ENCODE data around the gene LIMK1. TPM values are rescaled to one million over a fixed set of nuclear protein-coding genes. Genes with fewer than 3 reads are reported as not detected.

The LIMK1 gene
- total RNA-seq, 1 donor from 2014 or later: 25.3 TPM

DNA sequence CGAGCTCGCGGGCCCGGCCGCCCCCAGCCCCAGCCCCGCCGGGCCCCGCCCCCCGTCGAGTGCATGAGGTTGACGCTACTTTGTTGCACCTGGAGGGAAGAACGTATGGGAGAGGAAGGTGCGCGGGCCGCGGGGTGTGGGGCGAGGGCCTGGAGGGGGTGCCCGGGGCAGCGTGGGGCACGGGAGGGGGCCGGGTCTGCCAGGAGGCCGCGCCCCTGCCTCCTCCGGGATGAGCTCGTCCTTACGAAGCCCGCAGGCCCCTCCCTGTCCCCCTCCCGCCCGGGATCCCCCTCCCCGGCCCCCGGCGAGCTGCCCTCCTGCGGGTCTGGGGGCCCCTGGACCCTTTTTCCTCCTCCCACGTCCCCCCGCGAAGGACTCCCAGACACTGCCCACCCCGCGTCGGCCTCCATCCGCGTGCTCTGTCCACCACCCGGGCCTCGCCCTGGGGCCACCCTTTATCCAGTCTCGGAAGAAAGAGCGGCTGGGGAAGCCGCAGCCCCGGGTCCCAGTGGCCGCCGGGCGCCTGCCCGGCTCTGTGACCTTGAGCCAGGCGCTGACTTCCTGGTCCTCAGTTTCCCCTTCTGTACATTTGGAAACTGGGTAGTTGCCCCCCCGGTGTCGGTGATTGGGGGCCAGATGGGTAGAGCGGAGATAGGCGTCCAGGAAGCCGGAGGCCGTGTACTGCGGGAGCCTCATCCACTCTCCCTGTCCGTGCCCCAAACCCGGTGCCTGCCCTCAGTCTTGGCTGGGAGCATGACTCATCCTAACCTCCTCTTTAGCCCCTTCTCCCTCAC is 521 bp downstream of the LIMK1 start:
- H3K27me3 Mint-ChIP-seq: no peaks in the 10 kb centered on the region
- peaks cover 8% of the 10 kb centered on the region for H3K36me3 Mint-ChIP-seq (ENCODE audit: low read depth)
- no peaks in the 10 kb centered on the region for H3K9me3 Mint-ChIP-seq
- peak; percentile 71 for DNase-seq
- H3K27ac Mint-ChIP-seq: peak overlapping the region; percentile 89
- peak overlapping the region; percentile 87 for H3K4me3 Mint-ChIP-seq
- H3K4me1 Mint-ChIP-seq: peaks cover 17% of the 10 kb centered on the region
- intact Hi-C loops (cut with micrococcal nuclease): loop anchor here (1.0 to 5.0 kb wide), 5 partner anchors 10 to 368 kb away; partner anchors contain the start of genes EIF4H, GTF2IRD1 and RFC2

DNA sequence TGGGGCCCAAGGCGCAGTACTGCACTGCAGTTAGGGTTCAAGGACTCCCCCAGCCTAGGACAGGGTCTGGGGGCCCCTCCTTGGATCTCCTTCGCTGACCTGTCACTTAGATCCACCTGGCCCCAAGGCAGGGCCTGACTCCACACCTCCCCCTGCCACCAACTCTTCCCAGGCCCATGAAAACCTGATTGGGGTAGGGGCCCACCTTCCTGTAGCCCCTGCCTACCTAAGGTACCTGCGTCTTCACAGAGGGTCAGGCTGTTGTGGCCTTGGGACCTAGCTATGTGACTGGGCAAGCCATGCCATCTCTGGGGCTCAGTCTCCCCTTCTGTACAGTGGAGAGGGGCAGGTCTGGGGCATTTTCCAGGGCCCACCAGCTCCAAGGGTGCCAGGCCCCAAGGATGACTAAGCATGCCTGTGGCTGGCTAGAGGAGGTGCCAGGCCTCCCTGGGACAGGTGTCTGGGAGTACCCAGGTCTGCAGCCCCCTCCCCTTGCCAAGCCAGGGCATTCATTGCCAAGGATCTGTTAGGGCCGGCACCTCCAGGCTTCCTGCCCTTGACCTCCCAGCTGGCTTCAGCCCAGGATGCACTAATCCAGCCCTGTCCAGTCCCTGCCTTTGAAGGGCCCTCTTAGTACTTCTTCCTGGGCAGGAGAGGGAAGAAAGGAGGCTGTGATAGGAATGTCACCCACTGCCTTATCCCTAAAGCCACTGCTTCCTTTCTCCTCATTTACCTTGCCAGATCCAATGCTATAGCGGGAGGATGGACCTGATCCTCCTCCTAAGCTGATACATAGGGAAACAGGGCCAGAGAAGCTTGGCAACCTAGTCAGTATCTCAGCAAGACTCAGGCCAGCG is 1.3 kb downstream of the LIMK1 start:
- intact Hi-C loops (cut with micrococcal nuclease): loop anchor here (5.0 kb wide), 1 partner anchor 367 kb away; the partner anchor contains the start of gene GTF2IRD1
- H3K9me3 Mint-ChIP-seq: no peaks in the 10 kb centered on the region
- H3K4me3 Mint-ChIP-seq: peak overlapping the region; percentile 87
- no peaks in the 10 kb centered on the region for H3K27me3 Mint-ChIP-seq
- no peak for DNase-seq
- H3K27ac Mint-ChIP-seq: peak overlapping the region; percentile 89
- peaks cover 8% of the 10 kb centered on the region for H3K36me3 Mint-ChIP-seq (ENCODE audit: low read depth)
- H3K4me1 Mint-ChIP-seq: peaks cover 17% of the 10 kb centered on the region

DNA sequence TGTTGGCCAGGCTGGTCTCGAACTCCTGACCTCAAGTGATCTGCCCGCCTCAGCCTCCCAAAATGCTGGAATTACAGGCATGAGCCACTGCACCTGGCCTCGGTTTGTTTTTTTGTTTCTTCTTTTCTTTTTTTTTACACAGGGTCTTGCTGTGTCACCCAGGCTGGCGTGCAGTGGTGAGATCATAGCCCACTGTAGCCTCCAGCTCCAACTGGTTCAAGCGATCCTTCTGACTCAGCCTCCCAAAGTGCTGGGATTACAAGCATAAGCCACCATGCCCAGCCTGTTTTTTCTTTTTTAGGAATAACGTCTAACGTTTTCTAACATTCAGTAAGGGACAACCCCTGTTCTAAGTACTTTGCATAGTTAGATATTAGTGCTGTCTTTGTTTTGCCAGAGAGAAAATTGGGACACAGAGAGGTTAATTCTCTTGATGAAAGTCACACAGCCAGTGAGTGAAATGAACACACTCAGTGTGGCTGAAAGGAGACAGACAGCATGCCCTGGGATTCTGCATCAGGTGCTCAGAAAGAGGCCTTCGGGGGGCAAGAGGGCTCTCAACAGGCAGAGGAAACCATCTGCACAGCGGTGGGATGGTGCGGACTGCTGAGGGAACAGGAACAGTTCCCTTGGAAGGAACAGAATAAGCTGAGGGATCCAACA is 4.3 kb downstream of the LIMK1 start:
- DNase-seq: no peak
- H3K36me3 Mint-ChIP-seq (ENCODE audit: low read depth): peaks cover 8% of the 10 kb centered on the region
- no peak overlapping the region for H3K4me3 Mint-ChIP-seq
- H3K27me3 Mint-ChIP-seq: no peaks in the 10 kb centered on the region
- H3K9me3 Mint-ChIP-seq: no peaks in the 10 kb centered on the region
- no peak overlapping the region for H3K27ac Mint-ChIP-seq
- H3K4me1 Mint-ChIP-seq: peaks cover 20% of the 10 kb centered on the region
- intact Hi-C loops (cut with micrococcal nuclease): no loop called here

DNA sequence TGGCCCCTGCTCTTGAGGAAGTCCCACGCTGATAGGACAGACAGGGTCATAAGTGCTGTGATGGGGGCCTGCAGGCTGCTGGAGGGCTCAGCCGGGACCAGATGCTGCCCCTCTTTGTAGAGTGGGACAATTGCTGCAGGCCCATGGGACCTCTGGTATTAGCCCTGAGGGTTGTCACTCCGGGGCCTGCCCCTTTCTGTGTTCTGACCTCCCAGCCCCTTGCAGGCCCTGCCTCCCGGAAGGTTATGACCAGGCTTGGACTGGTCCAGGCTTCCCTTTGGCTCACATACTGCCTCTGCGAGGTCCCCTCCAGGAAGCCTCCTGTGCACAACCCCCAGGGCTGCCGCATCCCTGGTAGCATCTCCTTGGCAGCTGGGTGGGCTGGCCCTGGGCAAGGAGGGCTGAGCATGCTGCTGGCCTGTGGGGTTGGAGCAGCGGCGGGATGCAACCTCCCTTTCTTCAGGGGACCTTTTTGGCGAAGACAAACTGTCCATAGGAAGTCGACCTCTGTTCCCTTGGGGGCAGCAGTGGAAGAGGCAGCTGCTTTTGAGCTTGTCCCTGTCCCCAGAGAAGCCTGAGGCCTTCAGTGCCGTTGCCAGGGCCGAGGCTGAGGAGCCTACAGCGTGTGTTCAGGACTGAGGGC is 8.8 kb downstream of the LIMK1 start:
- intact Hi-C loops (cut with micrococcal nuclease): no loop called here
- H3K36me3 Mint-ChIP-seq (ENCODE audit: low read depth): peaks cover 5% of the 10 kb centered on the region
- DNase-seq: no peak
- no peaks in the 10 kb centered on the region for H3K27me3 Mint-ChIP-seq
- H3K4me1 Mint-ChIP-seq: peaks cover 21% of the 10 kb centered on the region
- no peaks in the 10 kb centered on the region for H3K9me3 Mint-ChIP-seq
- no peak overlapping the region for H3K4me3 Mint-ChIP-seq
- no peak overlapping the region for H3K27ac Mint-ChIP-seq

DNA sequence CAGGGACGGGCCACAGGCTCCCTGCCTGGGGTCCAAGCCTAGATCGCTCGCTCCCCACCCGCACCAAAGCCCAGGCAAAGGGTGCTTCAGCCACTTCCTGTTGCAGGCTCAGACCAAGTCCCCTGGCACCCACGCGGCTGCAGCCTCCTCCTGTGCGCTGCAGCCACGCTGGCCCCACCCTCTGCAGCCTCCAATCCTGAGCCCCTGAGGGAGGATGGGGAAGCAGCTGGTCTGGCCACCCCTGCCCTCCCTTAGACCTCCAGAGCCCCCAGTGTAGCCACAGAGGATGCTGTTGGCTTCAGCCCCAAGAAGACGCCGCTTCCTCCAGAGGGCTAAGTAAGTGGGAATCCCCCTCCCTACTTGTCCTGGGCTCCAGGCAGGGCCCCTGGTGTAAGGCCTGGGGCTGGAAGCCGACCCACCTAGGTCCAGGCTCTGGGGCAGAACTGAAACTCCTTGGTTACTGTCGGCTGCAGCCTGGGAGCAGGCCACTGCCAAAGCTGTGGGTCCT is 9.4 kb downstream of the LIMK1 start:
- H3K27me3 Mint-ChIP-seq: no peaks in the 10 kb centered on the region
- H3K4me3 Mint-ChIP-seq: no peak overlapping the region
- H3K36me3 Mint-ChIP-seq (ENCODE audit: low read depth): peaks cover 11% of the 10 kb centered on the region
- H3K27ac Mint-ChIP-seq: no peak overlapping the region
- intact Hi-C loops (cut with micrococcal nuclease): no loop called here
- H3K9me3 Mint-ChIP-seq: no peaks in the 10 kb centered on the region
- peaks cover 25% of the 10 kb centered on the region for H3K4me1 Mint-ChIP-seq
- no peak for DNase-seq

DNA sequence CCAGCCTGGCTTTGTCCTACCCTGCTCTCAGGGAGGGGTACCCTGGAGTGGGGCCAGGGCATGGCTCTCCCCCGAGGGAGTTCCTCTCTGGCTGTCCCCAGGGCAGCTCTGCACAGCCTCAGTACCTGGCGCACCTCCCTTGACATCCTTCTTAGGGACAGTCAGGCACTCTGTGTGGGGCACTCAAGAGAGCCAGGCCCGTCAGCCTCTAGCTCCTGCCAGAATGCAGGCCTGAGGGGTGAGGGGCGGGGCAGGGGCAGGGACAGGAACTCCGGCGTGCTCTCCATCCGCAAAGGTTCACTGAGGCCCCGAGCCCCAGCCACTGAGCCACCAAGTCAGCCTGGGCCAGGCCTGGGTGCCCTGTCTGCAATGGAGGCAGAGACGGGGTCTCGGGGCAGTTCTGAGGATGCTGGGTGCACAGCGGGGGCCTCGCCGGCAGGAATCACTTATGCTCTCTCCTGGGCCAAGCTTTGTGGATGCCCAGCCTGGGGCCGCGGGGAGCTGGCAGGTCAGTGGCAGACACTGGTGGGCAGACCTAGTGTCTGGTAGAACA is 10.1 kb downstream of the LIMK1 start:
- intact Hi-C loops (cut with micrococcal nuclease): loop anchor here (1.0 kb wide), 2 partner anchors 10 to 81 kb away; partner anchors contain the start of genes EIF4H and LIMK1
- Mint-ChIP-seq H3K36me3 (ENCODE audit: low read depth) (peaks cover 15% of the 10 kb centered on the region), H3K9me3 (no peaks in the 10 kb centered on the region), H3K4me1 (peaks cover 25% of the 10 kb centered on the region), H3K27ac (peak overlapping the region; percentile 97), H3K4me3 (peak overlapping the region; percentile 87), H3K27me3 (no peaks in the 10 kb centered on the region)
- no peak for DNase-seq

DNA sequence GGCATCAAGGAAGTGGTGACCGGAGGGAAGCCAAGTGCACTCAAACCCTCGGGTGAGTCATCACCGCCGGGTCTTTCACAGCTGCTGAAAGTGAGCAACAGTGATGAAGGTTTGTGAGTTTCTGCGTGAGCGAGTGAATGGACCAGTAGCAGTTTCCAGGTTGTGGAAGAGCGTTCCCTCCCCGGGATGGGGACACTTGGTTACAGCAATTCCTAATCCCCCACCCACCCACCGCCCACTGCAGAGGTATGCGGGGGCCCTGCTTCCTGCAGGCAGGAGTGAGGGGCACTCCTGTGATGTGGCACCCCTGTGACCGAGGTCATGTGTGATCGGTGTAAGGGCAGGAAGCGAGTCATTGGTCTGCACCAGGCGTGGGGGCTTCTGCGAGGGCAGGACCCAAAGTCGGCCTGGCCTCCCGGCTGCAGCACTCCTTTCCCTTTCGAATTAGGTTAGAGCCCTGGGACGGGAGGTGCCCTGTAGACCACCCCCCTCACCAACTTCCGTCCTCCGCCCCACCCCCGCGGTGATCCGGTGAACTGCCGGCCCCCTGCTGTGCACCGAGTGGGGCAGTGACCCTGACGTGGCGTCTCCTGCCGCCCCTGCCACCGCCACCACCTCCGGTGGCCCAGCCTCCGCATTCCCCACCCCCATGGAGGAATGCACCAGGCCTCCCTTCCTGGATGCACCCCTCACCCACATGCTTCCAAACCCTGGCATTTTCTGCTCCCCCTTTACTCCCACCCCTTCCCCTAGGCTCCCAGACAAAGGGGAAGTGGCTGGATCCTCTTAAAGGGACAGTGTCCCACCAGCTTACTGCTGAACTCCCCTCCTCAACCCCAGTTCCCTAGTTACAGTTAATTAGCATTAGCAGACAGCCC is 10.9 kb downstream of the LIMK1 start:
- Mint-ChIP-seq H3K27ac (peak overlapping the region; percentile 97), H3K9me3 (no peaks in the 10 kb centered on the region), H3K27me3 (no peaks in the 10 kb centered on the region), H3K36me3 (ENCODE audit: low read depth) (peaks cover 13% of the 10 kb centered on the region), H3K4me1 (peaks cover 25% of the 10 kb centered on the region), H3K4me3 (peak overlapping the region; percentile 87)
- DNase-seq: peak; percentile 91
- intact Hi-C loops (cut with micrococcal nuclease): loop anchor here (1.0 kb wide), 2 partner anchors 11 to 80 kb away; partner anchors contain the start of genes EIF4H and LIMK1

DNA sequence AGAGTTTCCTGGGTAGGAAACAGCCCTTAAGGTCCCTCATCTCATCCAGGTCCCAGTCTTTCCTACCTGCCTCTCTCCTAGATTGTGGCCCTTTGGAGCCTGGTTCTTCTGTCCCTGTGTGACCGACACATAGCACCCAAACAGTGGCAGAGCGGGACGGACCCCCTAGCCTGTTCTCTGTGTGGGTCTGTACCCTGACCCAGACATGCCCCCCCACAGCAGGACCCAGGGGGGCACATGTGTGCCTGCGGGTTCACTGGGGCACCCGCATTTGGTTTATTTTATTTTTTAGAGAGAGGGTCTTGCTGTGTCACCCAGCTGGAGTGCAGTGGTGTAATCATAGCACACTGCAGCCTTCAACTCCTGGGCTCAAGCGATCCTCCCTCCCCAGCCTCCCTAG is 11.5 kb downstream of the LIMK1 start:
- Mint-ChIP-seq H3K36me3 (ENCODE audit: low read depth) (peaks cover 13% of the 10 kb centered on the region), H3K27me3 (no peaks in the 10 kb centered on the region), H3K27ac (peak overlapping the region; percentile 97), H3K4me3 (peak overlapping the region; percentile 87), H3K9me3 (no peaks in the 10 kb centered on the region), H3K4me1 (peaks cover 25% of the 10 kb centered on the region)
- no peak for DNase-seq
- intact Hi-C loops (cut with micrococcal nuclease): no loop called here

DNA sequence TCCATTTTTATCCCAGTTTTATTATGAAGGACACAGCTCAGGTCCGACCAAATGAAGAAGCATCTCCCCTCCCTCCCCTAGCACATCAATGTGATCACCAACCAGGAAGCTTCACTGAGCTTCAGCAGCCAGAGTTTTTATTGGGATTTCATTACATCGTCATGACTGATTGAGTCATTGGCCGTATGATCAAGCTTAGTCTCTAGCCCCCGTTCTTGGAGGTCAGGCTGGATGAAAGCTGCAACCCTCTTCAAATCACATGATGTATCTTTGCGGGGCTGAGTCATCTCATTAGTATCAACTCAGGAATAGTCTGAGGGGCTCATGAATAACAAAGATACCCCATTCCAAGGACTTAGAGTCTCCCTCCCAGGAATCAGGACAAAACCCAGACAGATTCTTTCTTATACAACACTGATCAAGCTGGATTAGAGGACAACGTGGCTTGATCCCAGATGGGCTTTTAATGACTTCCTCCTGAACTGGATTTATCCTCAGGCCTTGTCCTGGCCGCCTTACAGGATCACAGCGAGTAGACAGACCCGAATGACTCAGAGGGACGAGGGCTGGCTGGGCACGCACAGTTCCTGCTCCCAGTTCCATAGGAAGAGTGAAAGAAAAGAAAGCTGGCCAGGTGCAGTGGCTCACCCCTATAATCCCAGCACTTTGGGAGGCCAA is 14.5 kb downstream of the LIMK1 start:
- H3K36me3 Mint-ChIP-seq (ENCODE audit: low read depth): peaks cover 18% of the 10 kb centered on the region
- peaks cover 19% of the 10 kb centered on the region for H3K4me1 Mint-ChIP-seq

DNA sequence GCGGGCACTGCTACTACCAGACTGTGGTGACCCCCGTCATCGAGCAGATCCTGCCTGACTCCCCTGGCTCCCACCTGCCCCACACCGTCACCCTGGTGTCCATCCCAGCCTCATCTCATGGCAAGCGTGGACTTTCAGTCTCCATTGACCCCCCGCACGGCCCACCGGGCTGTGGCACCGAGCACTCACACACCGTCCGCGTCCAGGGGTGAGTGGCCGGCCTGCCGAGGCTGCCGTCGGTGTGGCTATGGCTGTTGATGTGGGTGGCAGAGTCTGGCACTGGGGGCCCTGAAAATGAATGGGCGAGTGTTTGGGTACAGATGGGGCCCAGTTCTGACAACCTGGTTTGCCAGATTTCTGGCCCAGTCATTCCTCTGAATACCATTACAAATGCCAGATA is 15.4 kb downstream of the LIMK1 start:
- Mint-ChIP-seq H3K36me3 (ENCODE audit: low read depth) (peaks cover 21% of the 10 kb centered on the region), H3K4me3 (no peak overlapping the region), H3K27ac (no peak overlapping the region), H3K27me3 (no peaks in the 10 kb centered on the region), H3K4me1 (peaks cover 13% of the 10 kb centered on the region), H3K9me3 (no peaks in the 10 kb centered on the region)
- intact Hi-C loops (cut with micrococcal nuclease): no loop called here
- no peak for DNase-seq

More for the DNA sequence above, 14.5 kb downstream of the LIMK1 start:
- no peaks in the 10 kb centered on the region for H3K9me3 Mint-ChIP-seq
- no peak overlapping the region for H3K4me3 Mint-ChIP-seq
- no peak overlapping the region for H3K27ac Mint-ChIP-seq
- no peaks in the 10 kb centered on the region for H3K27me3 Mint-ChIP-seq
- no peak for DNase-seq
- intact Hi-C loops (cut with micrococcal nuclease): no loop called here

DNA sequence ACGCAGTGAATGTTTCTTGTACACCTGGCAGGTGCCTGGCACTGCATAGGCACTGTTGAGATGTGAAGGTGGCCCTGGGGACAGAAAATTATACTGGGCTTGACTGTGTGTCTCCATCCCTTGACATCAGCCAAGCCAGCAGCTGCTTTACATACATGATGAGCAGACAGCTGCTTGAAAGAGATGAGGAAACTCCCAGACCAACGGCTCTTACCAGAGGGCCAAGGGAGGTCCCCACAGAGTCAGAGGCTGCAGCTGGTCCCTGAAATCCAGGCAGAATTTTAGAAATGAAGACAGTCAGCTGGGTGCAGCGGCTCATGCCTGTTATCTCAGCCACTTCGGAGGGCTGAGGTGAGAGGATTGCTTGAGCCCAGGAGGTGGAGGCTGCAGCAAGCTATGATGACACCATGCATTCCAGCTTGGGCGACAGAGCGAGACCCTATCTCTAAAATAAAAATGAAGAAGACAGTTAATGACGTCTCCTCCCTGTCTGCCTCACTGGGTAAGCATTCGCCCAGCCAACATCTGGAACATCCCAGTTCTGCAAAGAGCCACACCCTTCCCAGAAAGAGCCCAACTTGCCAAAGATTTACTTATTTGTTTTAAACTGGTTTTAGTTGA is 17.6 kb downstream of the LIMK1 start:
- intact Hi-C loops (cut with micrococcal nuclease): no loop called here
- H3K4me3 Mint-ChIP-seq: no peak overlapping the region
- peaks cover 3% of the 10 kb centered on the region for H3K4me1 Mint-ChIP-seq
- H3K27ac Mint-ChIP-seq: no peak overlapping the region
- no peaks in the 10 kb centered on the region for H3K9me3 Mint-ChIP-seq
- DNase-seq: no peak
- H3K27me3 Mint-ChIP-seq: no peaks in the 10 kb centered on the region
- H3K36me3 Mint-ChIP-seq (ENCODE audit: low read depth): peaks cover 20% of the 10 kb centered on the region

Data from activated CD4-positive, alpha-beta T cell treated with anti-CD3 and anti-CD28 coated beads, Interleukin-2, amount 10 ng/mL, durations not matched to agents 24 days and 14 days (primary cell).